Measurements from ENCODE around the gene LEUTX. TPM values are rescaled to one million over a fixed set of nuclear protein-coding genes. Genes with fewer than 3 reads are reported as not detected.
"Not testable (repeated sequence)": the region's sequence is repeated elsewhere in the genome, so short reads cannot be mapped to it uniquely, and the experiment has no call there.

LEUTX gene
- total and polyA plus RNA-seq, 5 donors = not detected

DNA sequence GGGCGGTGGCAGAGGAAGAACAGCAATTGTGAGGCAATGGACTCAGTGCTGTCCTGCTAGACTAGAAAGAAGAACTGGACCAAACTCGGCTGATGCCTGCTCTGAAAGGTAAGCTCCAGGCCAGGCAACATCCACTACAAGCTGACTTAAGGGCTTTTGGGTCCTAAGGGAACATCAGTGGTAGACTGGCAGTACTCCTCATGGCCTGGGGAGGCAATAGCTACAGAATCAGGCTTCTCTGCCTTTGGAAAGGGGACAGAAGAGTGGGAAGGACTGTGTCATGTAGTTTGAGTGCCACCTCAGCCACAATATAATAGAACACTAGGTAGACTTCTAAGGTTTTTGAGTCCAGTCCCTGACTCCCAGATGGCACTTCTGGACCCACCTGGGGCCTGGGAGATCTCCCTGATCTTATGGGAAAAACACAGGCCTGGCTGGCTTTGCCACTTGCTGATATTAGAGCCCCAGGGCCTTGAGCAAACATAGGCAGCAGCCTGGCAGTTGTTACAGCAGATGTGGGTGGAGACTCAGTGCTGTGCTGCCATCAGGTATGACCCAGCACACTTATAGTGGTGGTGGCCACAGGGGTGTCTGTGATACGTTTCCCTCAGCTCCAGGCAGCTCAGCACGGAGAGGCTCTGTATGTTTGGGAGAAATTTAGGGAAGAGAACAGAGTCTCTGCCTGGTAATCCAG lies 31.7 kb upstream of the LEUTX start:
- Histone ChIP-seq H3K27me3 (ENCODE audit: control insufficient read depth, insufficient read depth) (no peaks in the 10 kb centered on the region), H3K9me3 (ENCODE audit: control insufficient read depth, low read length) (no peaks in the 10 kb centered on the region), H3K4me3 (ENCODE audit: low read length) (no peak overlapping the region), H3K27ac (ENCODE audit: low read length) (no peak overlapping the region), H3K4me1 (ENCODE audit: control insufficient read depth, insufficient read depth, low read length) (no peaks in the 10 kb centered on the region)
- ATAC-seq = no peak
- intact Hi-C loops (cut with DNase I) = no loop called here
- DNase-seq = no peak
- WGBS = 67% methylated on average over 4 of the region's 4 CpGs

DNA sequence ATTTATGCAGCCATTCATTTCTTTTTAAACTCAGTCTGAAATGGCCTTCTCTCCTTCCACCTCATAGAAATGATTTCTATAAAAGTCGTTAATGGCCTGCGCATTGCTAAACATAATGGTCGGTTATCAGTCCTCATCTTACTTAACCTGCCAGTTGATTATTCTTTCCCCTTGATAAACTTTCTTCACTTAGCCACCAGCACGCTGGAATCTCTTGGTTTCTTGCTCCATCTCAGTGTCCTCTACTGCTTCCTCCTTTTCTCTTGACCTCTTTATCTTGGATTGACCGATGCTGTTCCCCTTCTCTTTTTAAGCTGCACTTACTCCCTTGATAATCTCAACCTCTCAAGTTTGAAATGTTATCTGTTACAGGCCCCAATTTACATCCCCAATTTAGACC lies 28.7 kb upstream of the LEUTX start:
- ATAC-seq (no peak), DNase-seq (no peak)
- Histone ChIP-seq H3K27me3 (ENCODE audit: control insufficient read depth, insufficient read depth) (no peaks in the 10 kb centered on the region), H3K4me3 (ENCODE audit: low read length) (no peak overlapping the region), H3K4me1 (ENCODE audit: control insufficient read depth, insufficient read depth, low read length) (no peaks in the 10 kb centered on the region), H3K9me3 (ENCODE audit: control insufficient read depth, low read length) (no peaks in the 10 kb centered on the region), H3K27ac (ENCODE audit: low read length) (no peak overlapping the region)
- intact Hi-C loops (cut with DNase I) = no loop called here
- WGBS = 66% methylated on average over 5 of the region's 5 CpGs

DNA sequence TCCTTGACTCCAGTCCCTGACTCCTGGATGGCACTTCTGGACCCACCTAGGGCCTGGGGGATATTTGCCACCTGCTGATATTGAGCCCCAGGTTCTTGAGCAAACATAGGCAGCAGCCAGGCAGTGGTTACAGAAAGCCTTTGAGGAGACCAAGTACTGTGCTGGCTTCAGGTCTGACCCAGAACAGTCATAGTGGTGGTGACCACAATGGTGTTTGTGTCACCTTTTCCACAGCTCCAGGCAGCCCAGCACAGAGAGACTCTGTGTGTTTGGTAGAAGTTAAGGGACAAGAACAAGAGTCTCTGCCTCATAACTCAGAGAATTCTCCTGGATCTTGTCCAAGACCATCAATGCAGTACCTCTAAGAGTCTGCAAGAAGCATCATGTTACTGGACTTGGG lies 26.3 kb upstream of the LEUTX start:
- intact Hi-C loops (cut with DNase I) = no loop called here
- Histone ChIP-seq H3K27me3 (ENCODE audit: control insufficient read depth, insufficient read depth) (no peaks in the 10 kb centered on the region), H3K27ac (ENCODE audit: low read length) (no peak overlapping the region), H3K4me3 (ENCODE audit: low read length) (no peak overlapping the region), H3K9me3 (ENCODE audit: control insufficient read depth, low read length) (no peaks in the 10 kb centered on the region), H3K4me1 (ENCODE audit: control insufficient read depth, insufficient read depth, low read length) (no peaks in the 10 kb centered on the region)
- no peak for ATAC-seq
- DNase-seq = no peak

DNA sequence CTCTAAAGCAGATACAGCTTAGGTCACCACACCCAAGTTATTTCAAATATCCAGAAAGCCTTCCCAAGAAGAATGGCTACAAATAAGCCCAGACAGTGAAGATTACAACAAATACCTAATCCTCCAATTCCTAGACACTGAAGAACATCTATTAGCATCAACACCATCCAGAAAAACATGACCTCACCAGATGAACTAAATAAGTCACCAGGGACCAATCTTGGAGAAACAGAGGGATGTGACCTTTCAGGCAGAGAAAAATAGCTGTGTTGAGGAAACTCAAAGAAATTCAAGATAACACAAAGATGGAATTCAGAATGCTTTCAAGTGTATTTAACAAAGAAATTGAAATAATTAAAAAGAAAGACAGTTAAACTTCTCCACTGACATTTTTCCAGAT lies 25.9 kb upstream of the LEUTX start:
- H3K4me1 ChIP-seq (ENCODE audit: control insufficient read depth, insufficient read depth, low read length) = no peaks in the 10 kb centered on the region
- intact Hi-C loops (cut with DNase I) = no loop called here
- DNase-seq (no peak), ATAC-seq (no peak)
- no peak overlapping the region for H3K4me3 ChIP-seq (ENCODE audit: low read length)
- H3K9me3 ChIP-seq (ENCODE audit: control insufficient read depth, low read length) = no peaks in the 10 kb centered on the region
- H3K27me3 ChIP-seq (ENCODE audit: control insufficient read depth, insufficient read depth) = no peaks in the 10 kb centered on the region
- H3K27ac ChIP-seq (ENCODE audit: low read length) = no peak overlapping the region

DNA sequence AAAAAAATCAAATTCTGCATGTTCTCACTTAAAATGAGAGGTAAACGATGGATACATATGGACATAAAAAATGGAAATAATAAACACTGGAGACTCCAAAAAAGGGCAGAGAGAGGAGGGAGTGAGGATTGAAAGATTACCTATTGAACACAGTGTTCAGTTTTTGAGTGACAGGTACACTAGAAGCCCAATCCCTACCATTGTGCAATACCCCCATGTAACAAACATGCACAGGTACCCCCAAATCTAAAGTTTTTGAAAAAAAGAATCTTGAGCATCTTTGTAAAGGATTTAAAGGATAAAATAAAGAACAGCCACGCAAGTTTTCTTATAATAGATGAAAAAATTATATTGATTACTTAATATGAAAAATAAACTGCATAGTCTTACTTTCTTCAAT lies 24.1 kb upstream of the LEUTX start:
- H3K9me3 ChIP-seq (ENCODE audit: control insufficient read depth, low read length) = no peaks in the 10 kb centered on the region
- WGBS = 76% methylated on average over 2 of the region's 2 CpGs
- no peak for ATAC-seq
- H3K4me3 ChIP-seq (ENCODE audit: low read length) = no peak overlapping the region
- no peak overlapping the region for H3K27ac ChIP-seq (ENCODE audit: low read length)
- no peaks in the 10 kb centered on the region for H3K27me3 ChIP-seq (ENCODE audit: control insufficient read depth, insufficient read depth)
- H3K4me1 ChIP-seq (ENCODE audit: control insufficient read depth, insufficient read depth, low read length) = no peaks in the 10 kb centered on the region
- intact Hi-C loops (cut with DNase I) = no loop called here
- DNase-seq = no peak

DNA sequence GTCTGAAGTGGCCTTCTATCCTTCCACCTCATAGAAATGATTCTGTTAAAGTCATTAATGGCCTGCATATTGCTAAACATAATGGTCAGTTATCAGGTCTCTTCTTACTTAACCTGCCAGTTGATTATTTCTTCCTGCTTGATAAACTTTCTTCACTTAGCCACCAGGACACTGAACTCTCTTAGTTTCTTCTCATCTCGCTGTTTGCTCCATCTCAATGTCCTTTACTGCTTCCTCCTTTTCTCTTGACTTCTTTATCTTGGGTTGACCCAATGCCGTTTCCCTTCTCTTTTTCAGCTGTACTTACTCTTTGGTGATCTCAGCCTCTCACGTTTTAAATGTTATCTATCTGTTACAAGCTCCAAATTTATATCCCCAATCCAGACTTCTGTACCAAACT lies 23.7 kb upstream of the LEUTX start:
- 41% methylated on average over 3 of the region's 3 CpGs for WGBS
- DNase-seq (no peak), ATAC-seq (no peak)
- Histone ChIP-seq H3K27me3 (ENCODE audit: control insufficient read depth, insufficient read depth) (no peaks in the 10 kb centered on the region), H3K4me1 (ENCODE audit: control insufficient read depth, insufficient read depth, low read length) (no peaks in the 10 kb centered on the region), H3K9me3 (ENCODE audit: control insufficient read depth, low read length) (no peaks in the 10 kb centered on the region), H3K4me3 (ENCODE audit: low read length) (no peak overlapping the region), H3K27ac (ENCODE audit: low read length) (no peak overlapping the region)
- intact Hi-C loops (cut with DNase I) = no loop called here

DNA sequence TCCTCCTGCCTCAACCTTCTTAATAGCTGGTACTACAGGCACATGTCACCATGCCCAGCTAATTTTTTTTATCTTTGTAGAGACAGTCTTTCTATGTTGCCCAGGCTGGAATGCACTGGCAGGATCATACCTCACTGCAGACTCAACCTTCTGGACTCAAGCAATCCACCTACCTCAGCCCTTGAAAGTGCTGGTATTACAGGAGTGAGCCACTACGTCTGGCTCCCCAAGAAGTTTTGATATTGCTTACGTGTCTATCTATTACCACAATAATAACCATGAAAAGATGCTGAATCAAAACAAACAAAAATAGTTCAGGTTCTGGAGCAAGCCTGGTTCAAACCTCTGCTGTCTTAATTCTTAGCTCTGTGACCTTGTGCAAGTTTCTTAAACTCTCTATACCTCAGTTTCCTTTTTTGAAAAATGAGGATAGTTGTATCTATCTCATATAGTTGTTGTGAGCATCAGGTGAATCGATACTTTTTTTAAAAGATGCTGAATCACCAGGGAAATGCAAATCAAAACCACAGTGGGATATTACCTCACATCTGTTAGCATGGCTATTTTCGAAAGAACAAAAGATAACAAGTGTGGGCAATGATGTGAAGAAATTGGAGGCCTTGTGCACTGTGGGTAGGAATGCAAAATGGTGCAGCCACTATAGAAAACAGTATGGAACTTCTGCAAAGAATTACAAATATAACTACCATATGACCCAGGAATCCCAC lies 19.0 kb upstream of the LEUTX start:
- intact Hi-C loops (cut with DNase I) = no loop called here
- 60% methylated on average over 4 of the region's 4 CpGs for WGBS
- H3K27me3 ChIP-seq (ENCODE audit: control insufficient read depth, insufficient read depth) = no peaks in the 10 kb centered on the region

DNA sequence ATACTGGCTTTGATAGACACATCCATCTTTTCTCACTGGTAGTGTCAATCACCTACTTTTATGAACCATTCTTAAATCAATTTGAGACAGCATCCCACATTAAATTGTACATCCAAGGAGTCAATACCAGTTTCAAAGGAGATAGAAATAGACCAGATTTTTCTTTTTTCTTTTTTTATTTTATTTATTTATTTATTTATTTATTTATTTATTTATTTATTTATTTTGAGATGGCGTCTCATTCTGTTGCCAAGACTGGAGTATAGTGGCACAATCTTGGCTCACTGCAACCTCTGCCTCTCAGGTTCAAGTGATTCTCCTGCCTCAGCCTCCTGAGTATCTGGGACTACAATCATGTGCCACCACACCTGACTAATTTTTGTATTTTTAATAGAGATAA lies 16.8 kb upstream of the LEUTX start:
- intact Hi-C loops (cut with DNase I); ATAC-seq; H3K9me3 ChIP-seq (ENCODE audit: control insufficient read depth, low read length); DNase-seq; H3K4me1 ChIP-seq (ENCODE audit: control insufficient read depth, insufficient read depth, low read length); H3K27ac ChIP-seq (ENCODE audit: low read length); H3K4me3 ChIP-seq (ENCODE audit: low read length); H3K27me3 ChIP-seq (ENCODE audit: control insufficient read depth, insufficient read depth): not testable (repeated sequence)
- WGBS = 88% methylated on average over 1 of the region's 1 CpG

More for the DNA sequence above, 19.0 kb upstream of the LEUTX start:
- H3K9me3 ChIP-seq (ENCODE audit: control insufficient read depth, low read length) = no peaks in the 10 kb centered on the region
- no peaks in the 10 kb centered on the region for H3K4me1 ChIP-seq (ENCODE audit: control insufficient read depth, insufficient read depth, low read length)
- no peak overlapping the region for H3K27ac ChIP-seq (ENCODE audit: low read length)
- no peak overlapping the region for H3K4me3 ChIP-seq (ENCODE audit: low read length)
- ATAC-seq = no peak
- no peak for DNase-seq

DNA sequence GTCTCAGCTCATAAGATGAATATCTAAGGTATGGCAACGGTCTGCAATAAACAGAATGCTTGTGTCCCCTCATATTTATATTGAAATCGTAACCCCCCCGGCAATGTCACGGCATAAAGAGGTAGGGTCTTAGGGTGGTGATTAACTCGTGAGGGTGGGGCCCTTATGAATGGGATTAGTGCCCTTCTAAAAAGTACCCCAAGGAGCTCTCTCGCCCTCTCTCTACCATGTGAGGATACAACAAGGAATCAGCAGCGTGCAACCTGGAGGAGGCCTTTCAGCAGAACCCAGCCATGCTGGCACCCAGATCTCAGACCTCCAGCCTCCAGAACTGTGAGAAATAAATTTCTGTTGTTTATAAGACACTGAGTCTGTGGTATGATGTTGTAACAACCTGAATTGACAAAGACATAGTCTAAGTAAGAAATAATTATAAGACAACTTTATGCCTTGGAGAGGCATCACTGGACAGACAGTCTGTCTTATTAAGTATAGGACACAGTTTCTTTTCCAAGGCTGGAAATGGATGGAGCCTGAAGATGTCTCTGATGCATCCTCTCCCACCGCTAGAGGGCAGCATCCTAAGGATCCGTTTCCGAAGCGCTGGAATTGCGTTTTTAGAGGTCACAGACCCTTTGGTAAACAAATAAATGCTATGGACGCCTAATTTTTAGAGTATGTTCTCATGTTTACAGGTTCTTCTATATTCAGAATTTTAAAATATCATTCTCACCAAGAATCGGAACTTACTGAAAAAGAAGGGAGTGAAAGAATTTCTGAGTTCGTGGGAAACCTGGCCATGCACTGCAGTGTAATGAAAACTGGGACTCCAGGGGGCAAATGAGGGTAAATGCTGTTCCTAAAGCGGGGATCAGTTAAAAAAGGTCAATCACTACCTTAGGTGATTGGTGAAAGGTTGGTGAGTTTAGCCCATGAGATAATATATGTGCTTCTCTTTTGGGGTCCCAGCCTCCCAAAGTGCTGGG lies 13.3 kb upstream of the LEUTX start:
- intact Hi-C loops (cut with DNase I) = no loop called here
- no peak overlapping the region for H3K4me3 ChIP-seq (ENCODE audit: low read length)
- H3K27me3 ChIP-seq (ENCODE audit: control insufficient read depth, insufficient read depth) = no peaks in the 10 kb centered on the region
- H3K27ac ChIP-seq (ENCODE audit: low read length) = no peak overlapping the region
- 45% methylated on average over 16 of the region's 16 CpGs for WGBS
- no peaks in the 10 kb centered on the region for H3K9me3 ChIP-seq (ENCODE audit: control insufficient read depth, low read length)
- peak in 2 of 3 donors; percentile 39 to 63 for DNase-seq
- H3K4me1 ChIP-seq (ENCODE audit: control insufficient read depth, insufficient read depth, low read length) = no peaks in the 10 kb centered on the region
- no peak for ATAC-seq

DNA sequence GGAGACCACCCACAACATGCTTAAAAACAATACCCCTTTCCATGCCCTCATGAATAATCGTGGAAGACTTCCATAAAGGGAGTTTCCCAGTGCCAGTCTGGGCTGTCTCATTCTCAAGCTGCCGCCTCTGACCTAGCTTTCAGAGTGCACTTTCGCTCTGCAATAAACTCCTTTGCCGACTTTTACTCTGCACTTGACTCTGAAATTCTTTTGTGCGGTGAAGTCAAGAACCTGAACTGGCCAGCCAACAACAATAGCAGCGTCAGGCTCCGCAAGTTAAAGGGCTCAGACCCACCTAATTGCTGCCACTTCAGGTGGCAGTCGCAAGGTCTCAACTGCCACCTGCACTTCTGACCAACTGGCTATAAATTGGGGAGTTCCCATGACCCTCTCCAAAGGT lies 10.3 kb upstream of the LEUTX start:
- no peak for DNase-seq
- intact Hi-C loops (cut with DNase I) = no loop called here
- ATAC-seq = no peak
- no peak overlapping the region for H3K4me3 ChIP-seq (ENCODE audit: low read length)
- WGBS = 70% methylated on average over 8 of the region's 8 CpGs
- H3K27me3 ChIP-seq (ENCODE audit: control insufficient read depth, insufficient read depth) = no peaks in the 10 kb centered on the region
- no peak overlapping the region for H3K27ac ChIP-seq (ENCODE audit: low read length)
- H3K9me3 ChIP-seq (ENCODE audit: control insufficient read depth, low read length) = no peaks in the 10 kb centered on the region
- H3K4me1 ChIP-seq (ENCODE audit: control insufficient read depth, insufficient read depth, low read length) = no peaks in the 10 kb centered on the region

DNA sequence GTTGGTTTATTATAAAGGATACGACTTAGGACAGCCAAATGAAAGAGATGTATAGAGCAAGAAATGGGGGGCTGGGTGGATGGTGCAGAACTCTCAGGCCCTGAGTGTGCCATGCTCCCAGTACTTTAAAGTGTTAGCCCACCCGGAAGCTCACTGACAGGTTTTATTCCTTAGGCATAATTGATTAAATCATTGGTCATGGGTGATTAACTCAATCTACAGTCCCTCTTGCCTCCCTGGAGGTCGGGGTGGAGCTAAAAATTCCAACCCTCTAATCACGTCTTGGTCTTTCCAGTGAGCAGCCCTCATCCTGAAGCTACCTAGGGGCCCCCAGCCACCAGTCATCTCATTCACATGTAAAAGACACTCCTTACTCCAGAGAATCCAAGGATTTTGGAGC lies 9.9 kb upstream of the LEUTX start:
- Histone ChIP-seq H3K27ac (ENCODE audit: low read length) (no peak overlapping the region), H3K27me3 (ENCODE audit: control insufficient read depth, insufficient read depth) (no peaks in the 10 kb centered on the region), H3K4me1 (ENCODE audit: control insufficient read depth, insufficient read depth, low read length) (no peaks in the 10 kb centered on the region), H3K9me3 (ENCODE audit: control insufficient read depth, low read length) (no peaks in the 10 kb centered on the region), H3K4me3 (ENCODE audit: low read length) (no peak overlapping the region)
- DNase-seq (no peak), ATAC-seq (no peak)
- intact Hi-C loops (cut with DNase I) = no loop called here
- WGBS = 57% methylated on average over 4 of the region's 4 CpGs
